NB4 (cell line): Measurements from ENCODE around the gene GDPD2.

Experiments
- CTCF ChIP-seq: IDR thresholded peaks from one replicate; pipeline ENCODE4 v1.5.1; 2012; ENCODE audit warnings: low read depth, low read length
- MAX ChIP-seq: IDR thresholded peaks from 2 replicates; pipeline ENCODE4 v1.6.1; 2011; ENCODE audit warnings: low read depth, low read length
- MYC ChIP-seq: IDR thresholded peaks from 2 replicates; pipeline ENCODE4 v1.6.1; 2011; ENCODE audit warnings: low read depth, low read length
- POLR2A ChIP-seq: IDR thresholded peaks from 2 replicates; pipeline ENCODE4 v1.6.1; 2011; ENCODE audit warnings: mild to moderate bottlenecking; ENCODE audit not compliant: insufficient read length; ENCODE audit errors: extremely low read depth

GRCh38 chrX:70480660-70481018 lies 57.5 kb downstream of the GDPD2 start:
- TF ChIP-seq CTCF (no peak), POLR2A (no peak), MAX (no peak), MYC (no peak)
